GM10266 (cell line): Measurements from ENCODE around the gene TAB2.
"Not testable (repeated sequence)": the region's sequence is repeated elsewhere in the genome, so short reads cannot be mapped to it uniquely, and the experiment has no call there.

Experiments
- DNase-seq: peaks from one replicate; pipeline ENCODE4 v3.0.0; 2012; ENCODE audit errors: extremely low spot score
- CTCF ChIP-seq: IDR thresholded peaks from 2 replicates; pipeline ENCODE4 v1.5.1; 2012; ENCODE audit warnings: mild to moderate bottlenecking, low read depth; ENCODE audit not compliant: control insufficient read depth, insufficient read depth; ENCODE audit errors: missing control alignments

Gene TAB2

GRCh38 chr6:149340200-149340599 is 22.7 kb downstream of the TAB2 start:
- no peak for DNase-seq
- no peak for TF ChIP-seq CTCF

GRCh38 chr6:149342525-149342924 is 25.0 kb downstream of the TAB2 start:
- no peak for TF ChIP-seq CTCF
- peak; percentile 11 for DNase-seq

GRCh38 chr6:149343501-149343900 is 26.0 kb downstream of the TAB2 start:
- TF ChIP-seq CTCF: no peak
- DNase-seq: no peak

- no peak for TF ChIP-seq CTCF
- no peak for DNase-seq
These were observed 28.6 kb downstream of the TAB2 start for GRCh38 chr6:149346078-149346477.

GRCh38 chr6:149347067-149347466 is 29.6 kb downstream of the TAB2 start:
- TF ChIP-seq CTCF: no peak
- DNase-seq: no peak

GRCh38 chr6:149349279-149349678 is 31.8 kb downstream of the TAB2 start:
- DNase-seq: not testable (repeated sequence)

- DNase-seq: no peak
- no peak for TF ChIP-seq CTCF
These were observed 36.5 kb downstream of the TAB2 start for GRCh38 chr6:149354009-149354408.

- TF ChIP-seq CTCF: no peak
- DNase-seq: no peak
These were observed 38.7 kb downstream of the TAB2 start for GRCh38 chr6:149356081-149356750.
